Upper lobe of left lung (tissue), 6 donors: ENCODE results near the gene WFDC12. TPM values are rescaled to one million over a fixed set of nuclear protein-coding genes. Genes with fewer than 3 reads are reported as not detected.

Experiments
- ATAC-seq, 2 donors: fragments of 200-7000 bp; cut with Tn5 transposase; one replicate each; pipeline ENCODE4 v1.9.1; 2022; ENCODE audit warnings: mild to moderate bottlenecking in 2 of 2, moderate library complexity in 2 of 2; ENCODE audit not compliant: low FRiP score in 2 of 2
- DNase-seq, 2 donors: peaks; one replicate each; pipeline ENCODE4 v3.0.0-alpha.2; 2019 to 2020
- H3K27ac ChIP-seq, 4 donors: fragments of 200-600 bp; sonication (generic); one replicate each; pipeline ENCODE4 v1.5.1; 2016 to 2019
- H3K27me3 ChIP-seq, 4 donors: fragments of 200-600 bp; sonication (generic); one replicate each; pipeline ENCODE4 v1.5.1; 2017 to 2019
- H3K36me3 ChIP-seq, 4 donors: fragments of 200-600 bp; sonication (generic); one replicate each; pipeline ENCODE4 v1.5.1; 2016 to 2019
- H3K4me1 ChIP-seq, 4 donors: fragments of 200-600 bp; sonication (generic); one replicate each; pipeline ENCODE4 v1.5.1; 2018 to 2019
- H3K4me3 ChIP-seq, 4 donors: fragments of 200-600 bp; sonication (generic); one replicate each; pipeline ENCODE4 v1.5.1; 2017 to 2019; ENCODE audit warnings: mild to moderate bottlenecking in 2 of 4, moderate library complexity in 1 of 4
- H3K9me3 ChIP-seq, 4 donors: fragments of 200-600 bp; sonication (generic); one replicate each; pipeline ENCODE4 v1.5.1; 2018 to 2019
- EP300 ChIP-seq, 4 donors: sonication (generic); formaldehyde crosslinking; IDR thresholded peaks; one replicate each; pipeline ENCODE4 v1.5.1; 2017; ENCODE audit warnings: antibody characterized with exemption in 4 of 4, control low read depth in 2 of 4
- POLR2A ChIP-seq, 4 donors: fragments of 450-650 bp; IDR thresholded peaks; one replicate each; pipeline ENCODE4 v1.5.1; 2016 to 2017; ENCODE audit warnings: antibody characterized with exemption in 4 of 4, mild to moderate bottlenecking in 2 of 4
- POLR2AphosphoS5 ChIP-seq, 2 donors: sonication (generic); formaldehyde crosslinking; IDR thresholded peaks; one replicate each; pipeline ENCODE4 v1.5.1; 2017; ENCODE audit warnings: antibody characterized with exemption in 2 of 2
- WGBS, 2 donors: methylation state at CpG; one replicate each; pipeline ENCODE4 v1.1.5; 2017 to 2018; 5-methylcytosine and 5-hydroxymethylcytosine counted together
- total RNA-seq, 6 donors: library from RNA; depleted of rRNA in 4 of 6; stranded (reverse); fragments of >200 nt in 4 of 6; gene quantifications; one replicate each; pipeline versions ENCODE4 v1.1.0 to v1.2.1, GENCODE V29; 2016 to 2021
- TF ChIP-seq, protein P1 (sequence below), 6 experiments: fragments of 450-650 bp in 4 of 6; fragments of 200-600 bp in 2 of 6; sonication (generic) in 2 of 6; IDR thresholded peaks; one replicate each; pipeline ENCODE4 v1.5.1; 2016 to 2019; ENCODE audit warnings: antibody characterized with exemption in 6 of 6
- donor health status: DM: no; HTN: no; CAD: no; lungs with moderate emphysema.
- donor health status: DM: no; HTN: yes; CAD: no; lungs with severe emphysema.

Gene WFDC12
- total RNA-seq, 6 donors from 2014 or later: 0.67 to 7.1 (median 5.0) TPM; not detected in 1

DNA sequence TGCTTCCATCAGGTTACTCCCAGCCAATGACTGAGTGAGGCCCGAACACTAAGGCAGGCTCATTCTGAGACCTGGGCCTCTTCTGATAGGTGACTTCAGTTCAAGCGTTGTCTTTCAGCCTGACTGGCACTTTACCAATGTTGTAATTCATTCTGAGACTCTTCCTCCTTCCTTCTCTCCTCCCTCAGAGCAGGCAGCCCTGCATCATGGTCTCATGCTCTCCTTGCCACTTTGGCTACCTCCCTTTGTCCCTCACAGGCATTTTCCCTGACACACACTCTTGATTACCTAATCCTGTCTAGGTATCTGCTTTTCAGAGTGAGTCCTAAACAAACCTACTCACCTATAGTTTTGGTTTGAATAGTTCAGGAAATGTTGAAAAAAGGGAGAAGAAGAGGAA lies 12.6 kb upstream of the WFDC12 start:
- H3K27ac ChIP-seq: no peak overlapping the region
- H3K27me3 ChIP-seq: no peaks in the 10 kb centered on the region
- TF ChIP-seq POLR2A (IDR thresholded peaks at IDR 0.05) (no peak), EP300 (IDR thresholded peaks at IDR 0.05) (no peak), POLR2AphosphoS5 (IDR thresholded peaks at IDR 0.05) (no peak)
- TF ChIP-seq, protein P1, sequence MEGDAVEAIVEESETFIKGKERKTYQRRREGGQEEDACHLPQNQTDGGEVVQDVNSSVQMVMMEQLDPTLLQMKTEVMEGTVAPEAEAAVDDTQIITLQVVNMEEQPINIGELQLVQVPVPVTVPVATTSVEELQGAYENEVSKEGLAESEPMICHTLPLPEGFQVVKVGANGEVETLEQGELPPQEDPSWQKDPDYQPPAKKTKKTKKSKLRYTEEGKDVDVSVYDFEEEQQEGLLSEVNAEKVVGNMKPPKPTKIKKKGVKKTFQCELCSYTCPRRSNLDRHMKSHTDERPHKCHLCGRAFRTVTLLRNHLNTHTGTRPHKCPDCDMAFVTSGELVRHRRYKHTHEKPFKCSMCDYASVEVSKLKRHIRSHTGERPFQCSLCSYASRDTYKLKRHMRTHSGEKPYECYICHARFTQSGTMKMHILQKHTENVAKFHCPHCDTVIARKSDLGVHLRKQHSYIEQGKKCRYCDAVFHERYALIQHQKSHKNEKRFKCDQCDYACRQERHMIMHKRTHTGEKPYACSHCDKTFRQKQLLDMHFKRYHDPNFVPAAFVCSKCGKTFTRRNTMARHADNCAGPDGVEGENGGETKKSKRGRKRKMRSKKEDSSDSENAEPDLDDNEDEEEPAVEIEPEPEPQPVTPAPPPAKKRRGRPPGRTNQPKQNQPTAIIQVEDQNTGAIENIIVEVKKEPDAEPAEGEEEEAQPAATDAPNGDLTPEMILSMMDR (IDR thresholded peaks at IDR 0.05): no peak
- H3K4me3 ChIP-seq: no peak overlapping the region
- no peak for DNase-seq
- 58 to 84% methylated on average over 2 of the region's 2 CpGs for WGBS, 2 donors
- H3K4me1 ChIP-seq: peaks cover 0 to 7% (median 2%) of the 10 kb centered on the region in 4 donors
- no peaks in the 10 kb centered on the region for H3K9me3 ChIP-seq
- H3K36me3 ChIP-seq: no peaks in the 10 kb centered on the region
- ATAC-seq: no peak

DNA sequence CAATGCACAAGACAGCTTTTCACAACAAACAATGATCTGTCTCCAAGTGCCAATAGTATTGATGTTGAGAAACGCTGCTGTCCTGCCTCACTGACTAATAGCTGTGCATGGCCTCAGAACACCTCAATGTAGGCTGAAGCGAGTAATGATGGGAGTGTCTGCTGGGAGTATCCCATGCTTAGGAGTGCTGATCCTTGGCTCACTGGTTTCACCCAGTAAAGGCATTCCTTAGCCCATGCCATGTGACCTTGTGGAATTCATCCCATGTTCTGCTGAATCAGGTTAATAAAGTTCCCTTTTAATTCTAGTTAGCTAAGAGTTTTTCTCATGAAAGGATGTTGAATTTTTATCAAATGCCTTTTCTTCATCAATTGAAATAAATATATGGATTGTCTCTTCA lies 3.8 kb upstream of the WFDC12 start:
- Histone ChIP-seq H3K4me3 (no peak overlapping the region), H3K4me1 (peaks cover 0 to 5% (median 0%) of the 10 kb centered on the region in 4 donors), H3K27me3 (no peaks in the 10 kb centered on the region), H3K36me3 (no peaks in the 10 kb centered on the region), H3K9me3 (no peaks in the 10 kb centered on the region), H3K27ac (peak overlapping the region in 3 of 4 donors; percentile 2 to 76 (median 64))
- WGBS, 2 donors: 53 to 62% methylated on average over 2 of the region's 2 CpGs
- ATAC-seq (peak; percentile 56 to 90), DNase-seq (peak in 1 of 2 donors; percentile 60)
- peak in 1 of 4 donors; percentile 12 for TF ChIP-seq POLR2A (IDR thresholded peaks at IDR 0.05)
- TF ChIP-seq EP300 (IDR thresholded peaks at IDR 0.05): no peak
- no peak for TF ChIP-seq POLR2AphosphoS5 (IDR thresholded peaks at IDR 0.05)

DNA sequence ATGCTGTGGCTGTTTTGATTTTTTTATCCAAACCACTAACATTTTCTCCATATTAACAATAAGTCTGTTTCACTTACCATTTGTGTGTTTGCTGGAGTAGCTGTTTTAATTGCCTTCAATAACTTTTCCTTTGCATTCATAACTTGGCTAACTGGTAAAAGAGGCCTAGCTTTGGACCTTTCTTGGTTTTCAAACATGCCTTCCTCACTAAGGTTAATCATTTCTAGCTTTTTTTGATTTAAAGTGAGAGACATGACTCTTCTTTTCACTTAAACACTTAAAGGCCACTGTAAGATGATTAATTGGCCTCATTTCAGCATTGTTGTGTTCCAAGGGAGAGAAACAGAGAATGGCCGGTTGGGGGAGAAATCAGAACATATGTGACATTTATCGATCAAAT lies 2.9 kb downstream of the WFDC12 start:
- WGBS, 2 donors: 88 to 95% methylated on average over 2 of the region's 2 CpGs
- no peaks in the 10 kb centered on the region for H3K36me3 ChIP-seq
- no peaks in the 10 kb centered on the region for H3K9me3 ChIP-seq
- TF ChIP-seq POLR2A (IDR thresholded peaks at IDR 0.05): no peak
- no peak overlapping the region for H3K27ac ChIP-seq
- DNase-seq (no peak), ATAC-seq (no peak)
- H3K4me1 ChIP-seq: no peaks in the 10 kb centered on the region
- no peaks in the 10 kb centered on the region for H3K27me3 ChIP-seq
- H3K4me3 ChIP-seq: no peak overlapping the region

DNA sequence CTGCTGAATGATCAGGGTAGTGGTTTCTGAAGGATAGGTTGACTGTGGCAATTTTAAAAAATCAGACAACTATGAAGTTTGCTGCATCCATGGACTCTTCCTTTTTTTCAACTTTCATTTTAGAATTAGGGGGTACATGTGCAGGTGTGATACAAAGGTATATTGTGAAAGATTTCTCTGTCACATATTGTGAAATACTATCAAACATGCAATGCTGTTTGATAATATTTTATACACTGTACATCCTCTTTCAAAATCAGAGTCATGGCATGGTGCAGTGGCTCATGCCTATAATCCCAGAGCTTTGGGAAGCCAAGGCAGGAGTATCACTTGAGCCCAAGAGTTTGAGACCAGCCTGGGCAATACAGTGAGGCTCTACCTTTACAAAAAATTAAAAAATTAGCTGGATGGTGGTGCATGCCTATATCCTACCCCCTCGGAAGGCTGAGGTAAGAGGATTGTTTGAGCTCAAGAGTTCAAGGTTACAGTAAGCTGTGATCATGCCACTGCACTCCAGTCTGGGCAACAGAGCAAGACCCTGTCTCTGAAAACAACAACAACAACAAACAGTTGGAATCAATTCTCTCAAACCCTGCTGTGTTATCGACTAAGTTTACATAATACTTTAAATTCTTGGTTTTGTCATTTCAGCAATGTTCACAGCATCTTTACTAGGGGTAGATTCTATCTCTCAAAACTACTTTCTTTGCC lies 4.6 kb downstream of the WFDC12 start:
- H3K27me3 ChIP-seq: no peaks in the 10 kb centered on the region
- H3K27ac ChIP-seq: no peak overlapping the region
- H3K36me3 ChIP-seq: no peaks in the 10 kb centered on the region
- H3K9me3 ChIP-seq: no peaks in the 10 kb centered on the region
- 72 to 76% methylated on average over 2 of the region's 2 CpGs for WGBS, 2 donors
- DNase-seq (no peak), ATAC-seq (no peak)
- TF ChIP-seq, protein P1 (IDR thresholded peaks at IDR 0.05): no peak
- TF ChIP-seq POLR2AphosphoS5 (IDR thresholded peaks at IDR 0.05): no peak
- TF ChIP-seq POLR2A (IDR thresholded peaks at IDR 0.05): no peak
- TF ChIP-seq EP300 (IDR thresholded peaks at IDR 0.05): no peak
- no peaks in the 10 kb centered on the region for H3K4me1 ChIP-seq
- H3K4me3 ChIP-seq: no peak overlapping the region

DNA sequence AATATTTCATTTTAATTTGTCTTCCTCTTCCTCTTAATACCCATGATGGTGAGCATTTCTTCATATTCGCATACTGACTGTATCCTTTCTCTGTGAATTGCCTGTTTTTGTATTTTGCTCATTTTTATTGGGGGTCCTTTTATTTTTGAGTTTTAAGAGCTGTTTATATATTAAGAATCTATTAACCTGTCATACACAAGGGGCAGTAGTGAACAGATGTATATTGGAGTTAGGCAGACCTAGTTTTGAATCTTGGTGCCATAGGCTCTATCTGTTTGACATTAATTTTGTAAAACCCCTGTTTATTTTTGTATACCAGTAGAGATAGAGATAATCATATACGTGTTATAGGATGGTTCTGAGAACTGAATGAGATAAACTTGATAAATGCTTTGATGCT lies 6.2 kb downstream of the WFDC12 start:
- Histone ChIP-seq H3K4me1 (no peaks in the 10 kb centered on the region), H3K9me3 (no peaks in the 10 kb centered on the region), H3K27me3 (no peaks in the 10 kb centered on the region), H3K27ac (no peak overlapping the region), H3K4me3 (no peak overlapping the region), H3K36me3 (no peaks in the 10 kb centered on the region)
- WGBS, 2 donors: 84 to 86% methylated on average over 2 of the region's 2 CpGs
- TF ChIP-seq, protein P1 (IDR thresholded peaks at IDR 0.05): no peak
- TF ChIP-seq POLR2A (IDR thresholded peaks at IDR 0.05) (no peak), EP300 (IDR thresholded peaks at IDR 0.05) (no peak), POLR2AphosphoS5 (IDR thresholded peaks at IDR 0.05) (no peak)
- DNase-seq (no peak), ATAC-seq (no peak)

DNA sequence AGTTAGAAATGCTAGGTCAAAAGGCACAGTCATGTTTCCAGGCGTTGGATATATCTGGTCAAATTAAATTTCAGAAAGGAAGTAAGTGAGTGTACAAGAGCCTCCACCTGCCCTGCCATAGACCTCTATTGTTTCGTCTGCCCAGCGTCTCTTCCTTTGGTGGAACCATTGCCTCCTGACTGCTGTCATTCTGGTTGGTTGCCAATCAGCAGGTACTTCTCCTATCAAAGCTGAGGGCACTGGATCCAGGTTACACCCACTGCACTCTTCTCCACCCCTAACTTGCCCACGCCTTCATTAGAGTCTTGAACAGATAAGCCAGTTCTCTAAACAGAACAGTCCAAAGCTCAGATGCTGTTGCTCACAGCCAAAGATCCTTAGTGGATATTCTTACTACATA lies 6.7 kb downstream of the WFDC12 start:
- no peaks in the 10 kb centered on the region for H3K27me3 ChIP-seq
- no peak for ATAC-seq
- WGBS, 2 donors: 60 to 68% methylated on average over 4 of the region's 4 CpGs
- H3K9me3 ChIP-seq: no peaks in the 10 kb centered on the region
- H3K4me3 ChIP-seq: no peak overlapping the region
- DNase-seq: no peak
- no peaks in the 10 kb centered on the region for H3K4me1 ChIP-seq
- H3K27ac ChIP-seq: no peak overlapping the region
- TF ChIP-seq POLR2AphosphoS5 (IDR thresholded peaks at IDR 0.05) (no peak), EP300 (IDR thresholded peaks at IDR 0.05) (no peak), POLR2A (IDR thresholded peaks at IDR 0.05) (no peak)
- TF ChIP-seq, protein P1 (IDR thresholded peaks at IDR 0.05): no peak
- H3K36me3 ChIP-seq: no peaks in the 10 kb centered on the region
